Raji (cell line): Measurements from ENCODE around the gene PRAC2.

Experiments
- POLR2A ChIP-seq: IDR thresholded peaks from 2 replicates; pipeline ENCODE4 v1.6.1; 2011; ENCODE audit warnings: low read depth, low read length, control low read depth; ENCODE audit not compliant: insufficient read depth

Gene PRAC2

DNA sequence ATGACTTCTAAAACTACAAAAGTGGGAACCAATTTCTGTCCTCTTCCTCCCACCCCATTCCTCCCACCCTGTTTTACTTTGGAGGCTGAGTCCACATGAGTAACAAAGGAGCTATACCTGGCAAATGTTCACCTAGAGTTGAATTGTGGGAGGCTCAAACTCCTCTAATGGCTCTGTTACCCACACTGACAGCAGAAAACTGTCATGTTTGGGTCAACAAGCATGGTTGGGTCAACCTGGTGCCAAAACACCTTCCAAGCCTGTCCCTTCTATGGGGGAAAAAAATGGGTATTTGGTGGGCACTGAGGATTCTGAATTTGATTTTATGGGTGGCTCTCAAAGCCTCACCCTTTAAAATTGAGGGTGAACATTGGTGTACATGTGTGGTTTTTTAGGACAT is 17.6 kb downstream of the PRAC2 start:
- no peak for TF ChIP-seq POLR2A

DNA sequence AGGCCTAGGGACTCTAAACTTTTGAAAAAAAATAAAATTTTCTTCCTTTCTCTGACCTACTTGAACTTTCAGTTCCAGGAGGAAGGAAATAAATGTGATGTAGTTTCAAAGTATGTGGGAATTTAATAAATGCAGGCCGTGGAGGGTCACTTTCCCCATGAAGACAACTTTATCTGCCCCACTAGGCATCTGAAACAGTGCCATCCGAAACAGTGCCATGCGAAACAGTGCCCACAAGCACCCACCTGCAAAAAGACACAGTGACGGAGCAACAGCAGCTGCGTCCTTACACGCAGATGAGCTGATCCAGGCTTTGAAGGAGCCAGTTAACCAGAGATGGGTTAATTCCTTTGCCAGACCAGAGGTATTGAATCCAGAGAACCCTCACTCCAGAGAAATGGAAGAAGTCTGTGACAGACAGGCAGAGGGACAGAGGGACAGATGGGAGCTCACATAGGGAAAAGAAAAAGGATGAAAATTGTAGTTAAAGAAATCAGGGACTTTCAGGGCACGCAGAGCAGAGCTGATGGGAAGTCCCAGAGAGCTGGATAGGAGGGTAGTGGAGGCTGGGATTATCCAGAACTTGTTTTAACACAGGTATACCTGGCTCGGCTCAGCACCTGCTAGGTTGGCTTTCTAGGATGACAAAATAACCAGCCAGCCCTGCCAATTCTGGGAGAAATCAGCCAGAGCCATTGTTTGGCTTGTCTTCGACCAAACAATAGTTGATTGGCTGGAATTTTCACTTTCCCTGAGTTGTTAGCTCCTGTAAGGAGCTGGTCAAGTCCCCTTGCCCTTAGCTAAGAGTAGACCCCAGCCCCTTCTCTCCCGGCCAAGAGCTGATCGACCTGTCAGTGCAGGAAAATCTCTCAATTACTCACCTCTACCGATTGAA is 22.6 kb downstream of the PRAC2 start:
- no peak for TF ChIP-seq POLR2A

DNA sequence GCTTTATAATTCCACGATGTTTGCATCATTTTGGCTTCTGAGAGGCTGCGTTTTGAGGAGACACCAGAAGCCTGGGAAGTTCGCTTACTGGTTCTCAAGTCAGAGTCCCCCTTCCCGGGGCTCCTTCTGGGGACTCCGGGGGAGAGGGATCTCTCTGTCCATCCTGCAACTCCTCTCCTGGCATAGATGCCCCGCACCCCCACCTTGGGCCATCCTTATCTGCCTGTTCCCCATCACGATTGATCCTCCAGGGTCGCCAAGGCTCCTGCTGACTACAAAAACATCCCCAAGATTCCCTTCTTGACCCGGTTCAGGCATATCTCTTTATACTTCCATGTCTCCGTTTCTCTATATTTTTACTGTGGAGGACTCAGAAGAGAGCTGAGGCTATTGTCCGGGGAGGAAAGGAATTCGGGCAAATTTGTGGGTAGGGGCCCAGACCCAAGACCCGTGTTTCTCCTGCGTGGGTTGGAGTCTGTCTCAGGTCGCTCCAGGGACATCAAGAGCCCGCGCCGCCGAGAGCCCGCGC is 24.0 kb downstream of the PRAC2 start:
- no peak for TF ChIP-seq POLR2A

DNA sequence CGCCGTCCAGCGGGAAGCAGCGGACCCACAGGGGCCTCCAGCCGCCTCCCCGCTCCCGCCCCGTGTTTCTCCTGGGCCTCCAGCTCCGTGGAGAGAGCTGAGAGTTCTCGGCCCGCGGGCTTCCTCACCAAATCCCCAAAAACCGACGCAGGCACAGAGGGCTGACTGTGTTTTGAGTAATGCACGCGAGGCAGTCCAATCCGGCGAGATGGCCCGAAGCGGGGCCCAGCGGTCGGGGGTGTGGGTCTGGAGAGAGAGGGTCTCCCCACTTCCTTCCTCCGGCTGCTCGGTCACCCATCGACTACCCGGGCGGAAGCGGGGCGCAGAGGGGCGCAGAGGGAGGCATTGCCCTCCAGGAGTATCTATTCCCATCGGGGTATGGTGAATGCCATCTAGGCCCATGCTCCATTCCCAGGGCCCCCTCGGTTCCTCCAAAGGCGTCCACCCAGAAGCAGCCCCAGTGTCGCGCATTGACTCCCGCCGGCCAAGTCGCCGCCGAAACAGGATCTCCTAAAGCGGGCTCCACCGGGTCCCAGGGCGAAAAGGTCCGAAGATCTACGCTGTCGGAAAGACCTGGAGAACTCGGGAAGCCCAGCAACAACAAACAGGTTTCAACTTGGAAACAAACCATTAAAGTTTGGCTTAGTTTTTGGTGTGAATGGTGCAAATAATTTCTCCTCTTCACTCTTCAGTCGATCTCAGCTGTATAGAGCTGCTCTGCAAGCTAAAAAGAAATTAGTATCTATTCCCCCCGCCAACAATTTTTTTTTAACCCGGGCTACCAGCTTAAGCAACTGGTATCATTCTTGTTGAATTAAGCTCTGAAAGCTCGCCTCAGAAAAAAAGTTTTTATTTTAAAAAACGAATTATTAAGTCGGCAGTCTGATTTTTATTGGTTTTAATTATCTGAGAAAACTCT is 24.7 kb downstream of the PRAC2 start:
- no peak for TF ChIP-seq POLR2A

GRCh38 chr17:48748718-48749566 is 26.0 kb downstream of the PRAC2 start:
- TF ChIP-seq POLR2A, result no peak

- TF ChIP-seq POLR2A, result no peak
These were observed 26.9 kb downstream of the PRAC2 start for GRCh38 chr17:48749621-48750553.

DNA sequence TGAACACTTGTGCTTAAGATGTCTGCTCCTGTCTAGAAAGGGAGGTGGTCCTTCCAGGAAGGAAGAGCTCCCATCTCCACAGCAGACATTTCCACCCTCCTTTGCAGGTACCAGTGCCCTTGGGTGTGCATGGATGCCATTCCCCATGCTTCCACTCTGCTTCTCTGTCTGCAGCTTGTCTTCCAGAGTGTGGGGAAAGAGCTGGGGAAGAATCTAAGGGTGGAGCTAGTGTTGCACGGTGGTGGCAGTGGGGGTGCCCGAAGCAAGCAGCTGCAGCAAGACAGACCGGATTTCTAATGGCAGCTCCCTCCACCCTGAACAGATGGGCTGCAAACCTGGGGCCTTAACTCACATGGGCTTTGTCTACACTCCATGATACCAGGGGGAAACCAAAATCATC is 28.2 kb downstream of the PRAC2 start:
- no peak for TF ChIP-seq POLR2A

DNA sequence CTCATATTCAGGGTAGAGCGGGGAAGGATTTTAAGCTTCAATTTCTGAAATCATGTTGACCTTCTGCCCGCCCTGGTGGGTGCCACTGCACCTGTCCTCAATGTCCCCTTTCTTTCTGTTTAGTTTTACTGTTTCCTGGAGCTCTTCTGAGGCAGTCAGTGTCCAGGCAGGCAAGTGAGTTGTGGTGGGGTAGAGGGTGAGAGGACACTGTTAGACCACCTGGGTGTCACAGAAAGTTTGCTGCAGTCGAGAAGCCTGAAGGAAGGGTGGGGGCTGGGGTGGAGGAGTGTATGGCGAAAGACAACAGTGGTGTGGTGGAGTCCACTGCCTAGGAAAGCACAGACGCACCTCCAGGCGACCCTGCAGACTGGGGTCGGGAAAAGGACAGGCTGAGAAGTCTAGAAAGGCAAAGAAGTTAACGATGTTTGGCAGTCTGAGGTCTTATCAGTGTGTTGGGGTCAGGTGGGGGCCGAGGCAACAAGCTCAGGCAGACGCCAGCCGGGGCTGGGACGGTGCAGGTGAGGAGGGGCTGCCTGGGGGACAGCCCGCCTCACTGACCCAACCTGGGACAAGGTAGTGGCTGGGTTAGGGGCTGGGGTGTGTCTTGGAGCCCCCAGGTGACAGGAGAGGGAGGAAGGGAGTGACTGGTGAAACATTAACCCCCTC is 28.9 kb downstream of the PRAC2 start:
- no peak for TF ChIP-seq POLR2A

DNA sequence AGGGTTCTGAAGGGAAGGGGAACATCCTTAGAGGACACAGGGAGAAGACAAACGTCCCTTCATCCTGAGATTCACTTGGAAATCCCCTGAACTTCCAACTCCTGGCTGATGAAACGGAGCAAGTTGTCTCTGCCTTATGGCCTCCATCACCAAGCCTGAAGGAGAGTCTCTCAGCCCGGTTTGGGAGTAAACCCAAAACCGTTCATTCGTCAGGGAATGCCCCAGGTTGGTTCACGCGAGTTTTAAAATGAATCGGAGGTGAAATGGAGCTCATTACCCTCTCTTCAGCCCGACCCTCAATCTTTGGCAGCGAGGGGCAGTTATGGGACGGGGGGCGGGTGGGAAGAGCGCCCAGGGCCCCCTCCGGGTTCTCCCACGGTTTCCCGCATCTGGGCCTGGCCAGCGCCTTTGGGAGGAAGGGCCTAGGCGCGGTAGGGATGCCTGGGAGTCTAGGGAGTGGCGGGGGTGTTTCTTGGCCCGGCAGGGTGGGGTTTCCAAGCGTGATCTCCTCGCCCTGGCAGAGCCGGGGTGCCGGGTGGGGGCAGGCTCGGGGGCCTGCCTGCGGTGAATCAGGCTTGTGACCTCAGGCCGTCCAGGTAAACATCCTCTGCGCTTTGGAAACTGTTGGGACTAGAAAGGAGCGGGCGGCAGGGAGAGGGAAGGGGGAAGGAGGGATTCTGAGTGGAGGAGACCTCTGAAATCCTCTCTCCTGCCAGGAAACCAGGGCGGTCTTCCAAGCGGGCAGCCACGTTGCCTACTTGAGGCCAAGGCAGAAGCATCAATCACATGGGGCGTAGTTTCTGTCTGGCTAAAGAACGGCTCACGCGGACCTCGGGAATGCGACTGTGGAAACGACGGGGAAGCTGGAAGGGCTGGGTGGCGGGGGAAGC is 29.7 kb downstream of the PRAC2 start:
- TF ChIP-seq POLR2A, result no peak

DNA sequence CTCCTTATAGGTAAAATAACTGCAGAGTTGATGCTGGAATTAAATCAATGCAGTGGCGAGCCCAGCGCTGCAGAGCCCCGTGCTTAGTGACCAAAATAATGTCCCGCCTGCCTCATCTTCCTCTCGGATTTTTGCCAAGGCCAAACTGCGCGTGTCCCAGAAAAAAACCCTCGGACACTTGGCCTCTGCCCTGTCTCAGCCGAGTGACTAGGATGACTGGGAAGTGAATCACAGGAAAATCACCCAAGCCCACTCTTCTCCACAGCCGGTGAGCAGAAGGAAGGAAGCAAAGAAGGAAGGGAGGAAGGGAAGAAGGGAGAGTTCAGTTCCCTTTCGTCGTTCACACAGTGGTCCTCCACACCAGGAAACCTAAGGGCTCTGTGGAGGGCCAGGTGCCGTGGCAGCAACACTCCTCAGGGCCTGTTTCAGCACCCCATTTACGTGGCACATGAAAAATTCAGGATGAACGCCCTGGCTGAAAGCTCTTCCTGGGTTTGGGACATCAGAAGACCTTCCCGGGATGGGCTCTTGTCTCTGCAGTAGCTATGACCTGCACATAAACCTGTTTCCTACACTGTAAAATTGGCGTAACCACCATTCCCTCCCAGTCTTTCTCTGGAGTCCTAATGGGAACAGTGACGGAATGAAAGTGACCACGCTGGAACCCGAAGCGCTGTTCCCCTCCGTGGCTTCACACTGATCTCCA is 31.0 kb downstream of the PRAC2 start:
- no peak for TF ChIP-seq POLR2A

- TF ChIP-seq POLR2A, result no peak
These were observed 31.7 kb downstream of the PRAC2 start for GRCh38 chr17:48754500-48755261.

DNA sequence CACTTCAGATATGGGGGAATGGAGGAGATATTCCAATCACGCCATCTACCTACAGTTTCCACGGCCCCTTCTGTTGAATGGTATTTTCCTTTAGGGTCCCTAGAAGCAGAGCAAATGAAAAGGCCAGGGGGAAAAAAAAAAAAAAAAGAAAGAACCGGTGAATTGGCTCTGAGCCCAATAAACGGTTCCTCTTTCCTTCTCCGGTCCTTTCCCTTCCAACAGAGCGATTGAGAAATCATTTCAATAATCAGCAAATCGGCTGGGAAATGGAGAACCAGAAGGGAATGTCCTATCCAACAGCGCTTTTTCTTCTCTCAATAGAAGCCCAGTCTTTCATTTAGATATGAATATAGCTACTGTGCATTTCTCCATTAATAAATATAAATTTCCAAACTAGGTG is 32.4 kb downstream of the PRAC2 start:
- TF ChIP-seq POLR2A, result no peak
